Adipocyte (in vitro differentiated cells): ENCODE measurements around the gene ASCC3.

Experiments used
- DNase-seq: peaks from one replicate; pipeline ENCODE4 v3.0.0-alpha.2; 2015; ENCODE audit warnings: low read depth
- H3K27me3 ChIP-seq: replicated peaks from 2 replicates; pipeline ENCODE4 v1.7.0; 2013; ENCODE audit warnings: mild to moderate bottlenecking, low read length, moderate library complexity; ENCODE audit not compliant: control insufficient read depth, insufficient read depth
- H3K36me3 ChIP-seq: 2 replicates; pipeline ENCODE4 v1.7.0; 2013; ENCODE audit warnings: low read length, mild to moderate bottlenecking, moderate library complexity; ENCODE audit not compliant: control insufficient read depth, insufficient read depth, severe bottlenecking
- H3K4me1 ChIP-seq: 2 replicates; pipeline ENCODE4 v1.7.0; 2013; ENCODE audit warnings: mild to moderate bottlenecking, low read length, moderate library complexity; ENCODE audit not compliant: control insufficient read depth, insufficient read depth
- H3K4me3 ChIP-seq: 2 replicates; pipeline ENCODE4 v1.7.0; 2013; ENCODE audit warnings: mild to moderate bottlenecking, low read length, moderate library complexity
- H3K9ac ChIP-seq: 2 replicates; pipeline ENCODE4 v1.7.0; 2013; ENCODE audit warnings: mild to moderate bottlenecking, low read length, moderate library complexity
- H3K9me3 ChIP-seq: 2 replicates; pipeline ENCODE4 v1.7.0; 2013; ENCODE audit warnings: mild to moderate bottlenecking, low read length, moderate library complexity; ENCODE audit not compliant: control insufficient read depth

Gene ASCC3

DNA sequence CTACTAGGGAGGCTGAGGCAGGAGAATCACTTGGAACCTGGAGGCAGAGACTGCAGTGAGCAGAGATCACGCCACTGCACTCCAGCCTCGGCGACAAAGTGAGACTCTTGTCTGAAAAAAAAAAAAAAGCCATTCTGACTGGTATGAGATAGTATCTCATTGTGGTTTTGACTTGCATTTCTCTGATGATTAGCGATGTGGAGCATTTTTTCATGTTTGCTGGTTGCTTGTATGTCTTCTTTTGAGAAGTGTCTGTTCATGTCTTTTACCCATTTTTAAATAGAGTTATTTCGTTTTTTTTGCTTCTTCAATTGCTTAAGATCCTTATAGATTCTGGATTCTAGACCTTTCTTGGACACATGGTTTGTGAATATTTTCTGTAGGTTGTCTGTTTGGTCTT lies 312.9 kb downstream of the ASCC3 start:
- H3K36me3 ChIP-seq = peaks cover 14% of the 10 kb centered on the region
- no peaks in the 10 kb centered on the region for H3K9me3 ChIP-seq
- no peak overlapping the region for H3K9ac ChIP-seq
- DNase-seq = no peak
- H3K4me1 ChIP-seq = peaks cover 5% of the 10 kb centered on the region
- no peaks in the 10 kb centered on the region for H3K27me3 ChIP-seq
- no peak overlapping the region for H3K4me3 ChIP-seq

- no peak for DNase-seq
- Histone ChIP-seq H3K9ac (no peak overlapping the region), H3K9me3 (no peaks in the 10 kb centered on the region), H3K4me1 (no peaks in the 10 kb centered on the region), H3K36me3 (peaks cover 7% of the 10 kb centered on the region), H3K27me3 (no peaks in the 10 kb centered on the region), H3K4me3 (no peak overlapping the region)
Observed at GRCh38 chr6:100566563-100566962, 314.6 kb downstream of the ASCC3 start.

DNA sequence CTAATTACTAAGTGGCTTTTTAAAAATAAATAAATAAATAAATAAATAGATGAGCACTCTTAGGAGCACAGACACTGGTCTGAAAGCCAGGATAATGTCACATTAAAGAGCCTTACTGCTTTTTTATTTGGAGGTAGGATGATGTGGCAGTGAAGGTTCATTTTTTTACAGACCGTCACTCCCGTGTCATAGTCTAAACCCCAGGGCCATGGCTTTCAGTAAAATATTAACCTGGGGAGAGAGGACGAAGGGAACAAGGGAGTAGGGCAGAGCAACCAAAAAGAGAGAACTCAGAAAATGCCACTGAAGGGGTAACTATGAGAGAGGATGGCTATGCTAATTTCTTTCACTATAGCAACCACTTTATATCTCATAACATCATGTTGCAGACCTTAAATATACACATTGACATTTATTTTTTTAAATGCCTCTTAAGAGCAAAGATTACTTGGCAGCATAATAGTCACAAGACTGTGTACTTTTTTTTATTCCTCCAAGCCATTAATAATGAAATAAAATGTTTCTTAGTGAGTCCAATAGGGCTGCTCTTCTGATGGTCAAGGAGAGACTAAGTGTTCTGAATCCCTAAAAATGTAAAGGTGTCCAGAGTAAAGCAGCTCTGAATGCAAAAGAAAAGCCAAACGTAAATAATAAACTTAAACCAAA lies 315.6 kb downstream of the ASCC3 start:
- Histone ChIP-seq H3K4me3 (no peak overlapping the region), H3K27me3 (no peaks in the 10 kb centered on the region), H3K4me1 (no peaks in the 10 kb centered on the region), H3K9me3 (no peaks in the 10 kb centered on the region), H3K36me3 (peaks cover under 1% of the 10 kb centered on the region), H3K9ac (no peak overlapping the region)
- DNase-seq = no peak

DNA sequence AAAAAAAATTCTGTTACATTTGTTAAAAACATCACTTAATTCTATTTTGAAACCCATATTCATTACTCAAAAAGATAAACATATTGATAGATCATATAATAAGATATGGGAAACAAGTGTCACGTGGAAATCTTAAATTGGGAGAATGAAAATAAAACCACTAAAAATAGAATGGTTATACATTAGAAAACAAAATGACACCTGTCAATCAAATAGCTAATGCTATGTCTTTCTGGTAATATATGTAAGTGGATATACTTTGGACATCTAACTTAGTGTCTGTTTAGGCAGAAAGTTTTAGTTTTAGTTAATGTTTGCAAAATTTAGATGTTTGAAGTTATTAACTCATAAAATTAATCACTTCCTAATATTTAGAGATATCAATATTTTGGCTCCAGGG lies 321.3 kb downstream of the ASCC3 start:
- Histone ChIP-seq H3K9me3 (no peaks in the 10 kb centered on the region), H3K27me3 (no peaks in the 10 kb centered on the region), H3K4me3 (no peak overlapping the region), H3K36me3 (no peaks in the 10 kb centered on the region), H3K9ac (no peak overlapping the region), H3K4me1 (no peaks in the 10 kb centered on the region)
- DNase-seq = no peak

DNA sequence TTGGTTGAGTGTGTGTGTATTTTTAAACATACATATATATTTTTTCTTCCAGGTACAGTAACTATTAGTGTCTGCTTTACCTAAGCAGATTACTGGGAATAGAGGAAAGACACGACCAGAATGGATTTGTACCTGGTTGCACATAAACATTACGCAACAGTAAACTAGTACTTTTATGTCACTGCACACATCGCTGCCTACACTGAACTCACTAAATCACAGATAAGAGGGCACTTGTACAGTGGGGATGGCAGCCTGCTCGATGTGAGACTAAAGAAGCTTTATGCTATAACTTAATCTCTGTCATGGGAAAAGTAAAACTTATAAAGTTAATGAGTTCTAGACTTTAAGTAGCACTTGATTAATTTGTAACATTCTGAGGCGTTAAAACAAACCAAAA lies 326.9 kb downstream of the ASCC3 start:
- peaks cover 3% of the 10 kb centered on the region for H3K36me3 ChIP-seq
- no peaks in the 10 kb centered on the region for H3K9me3 ChIP-seq
- H3K27me3 ChIP-seq = no peaks in the 10 kb centered on the region
- no peak overlapping the region for H3K4me3 ChIP-seq
- no peak overlapping the region for H3K9ac ChIP-seq
- DNase-seq = no peak
- peaks cover 10% of the 10 kb centered on the region for H3K4me1 ChIP-seq

- H3K27me3 ChIP-seq = no peaks in the 10 kb centered on the region
- no peak overlapping the region for H3K9ac ChIP-seq
- H3K4me3 ChIP-seq = no peak overlapping the region
- DNase-seq = no peak
- peaks cover 10% of the 10 kb centered on the region for H3K4me1 ChIP-seq
- no peaks in the 10 kb centered on the region for H3K9me3 ChIP-seq
- H3K36me3 ChIP-seq = peaks cover 3% of the 10 kb centered on the region
Observed at GRCh38 chr6:100553243-100553642, 327.9 kb downstream of the ASCC3 start.

GRCh38 chr6:100549406-100550167 lies 331.5 kb downstream of the ASCC3 start:
- peaks cover 3% of the 10 kb centered on the region for H3K36me3 ChIP-seq
- H3K27me3 ChIP-seq = no peaks in the 10 kb centered on the region
- no peak overlapping the region for H3K4me3 ChIP-seq
- H3K9ac ChIP-seq = no peak overlapping the region
- no peaks in the 10 kb centered on the region for H3K9me3 ChIP-seq
- DNase-seq = peak; percentile 69
- H3K4me1 ChIP-seq = peaks cover 10% of the 10 kb centered on the region

- H3K4me3 ChIP-seq = no peak overlapping the region
- H3K27me3 ChIP-seq = no peaks in the 10 kb centered on the region
- no peak overlapping the region for H3K9ac ChIP-seq
- no peaks in the 10 kb centered on the region for H3K4me1 ChIP-seq
- H3K9me3 ChIP-seq = no peaks in the 10 kb centered on the region
- peaks cover 20% of the 10 kb centered on the region for H3K36me3 ChIP-seq
- DNase-seq = no peak
Observed at GRCh38 chr6:100538086-100538485, 343.0 kb downstream of the ASCC3 start.

- Histone ChIP-seq H3K27me3 (no peaks in the 10 kb centered on the region), H3K4me3 (no peak overlapping the region), H3K9ac (no peak overlapping the region), H3K4me1 (no peaks in the 10 kb centered on the region), H3K36me3 (peaks cover 35% of the 10 kb centered on the region), H3K9me3 (no peaks in the 10 kb centered on the region)
- DNase-seq = no peak
Observed at GRCh38 chr6:100518588-100518987, 362.5 kb downstream of the ASCC3 start.

GRCh38 chr6:100517633-100518032 lies 363.5 kb downstream of the ASCC3 start:
- H3K4me1 ChIP-seq = no peaks in the 10 kb centered on the region
- H3K27me3 ChIP-seq = no peaks in the 10 kb centered on the region
- no peak overlapping the region for H3K9ac ChIP-seq
- H3K36me3 ChIP-seq = peaks cover 35% of the 10 kb centered on the region
- H3K4me3 ChIP-seq = no peak overlapping the region
- no peak for DNase-seq
- H3K9me3 ChIP-seq = no peaks in the 10 kb centered on the region

GRCh38 chr6:100517106-100517505 lies 364.0 kb downstream of the ASCC3 start:
- H3K27me3 ChIP-seq = no peaks in the 10 kb centered on the region

More at GRCh38 chr6:100517106-100517505, 364.0 kb downstream of the ASCC3 start:
- Histone ChIP-seq H3K4me3 (no peak overlapping the region), H3K9ac (no peak overlapping the region), H3K36me3 (peaks cover 41% of the 10 kb centered on the region), H3K4me1 (no peaks in the 10 kb centered on the region), H3K9me3 (no peaks in the 10 kb centered on the region)
- no peak for DNase-seq
